ENCODE results near the gene RFX6. TPM values are rescaled to one million over a fixed set of nuclear protein-coding genes. Genes with fewer than 3 reads are reported as not detected.
A peak's percentile ranks its signal among the peaks of the same experiment; 100 is the strongest.

Gene RFX6
- total RNA-seq, 1 experiment from 2014 or later, result not detected

DNA sequence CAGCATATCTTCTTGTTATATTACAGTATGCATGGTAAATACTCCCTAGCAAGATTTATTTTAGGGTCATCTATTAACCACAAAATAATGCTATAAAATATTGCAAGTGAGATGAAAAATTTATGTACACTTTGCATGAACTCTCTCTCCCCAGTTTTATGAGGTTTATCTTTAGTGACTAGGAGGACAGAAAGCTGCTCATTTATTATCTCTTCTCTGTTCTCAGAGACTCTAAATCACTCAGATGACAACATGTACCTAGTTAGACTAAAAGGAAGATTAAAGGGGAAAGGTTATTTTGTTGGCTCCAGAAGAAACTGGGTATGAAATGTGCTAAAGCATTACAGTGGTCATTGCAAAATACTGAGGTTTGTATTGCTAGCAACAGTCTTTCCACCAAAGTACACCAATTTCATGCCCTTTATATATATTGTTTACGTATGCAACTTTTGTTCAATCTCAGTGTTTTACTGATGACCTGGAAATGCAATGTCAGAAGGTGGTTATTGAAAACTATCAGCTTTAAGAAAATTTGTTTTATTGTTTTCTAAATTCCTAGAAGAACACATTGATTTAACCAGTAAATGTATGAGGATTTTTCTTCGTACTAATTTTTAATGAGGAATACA, 11.8 kb downstream of the RFX6 start:
- DNase-seq (ENCODE audit: low read depth), result no peak

DNA sequence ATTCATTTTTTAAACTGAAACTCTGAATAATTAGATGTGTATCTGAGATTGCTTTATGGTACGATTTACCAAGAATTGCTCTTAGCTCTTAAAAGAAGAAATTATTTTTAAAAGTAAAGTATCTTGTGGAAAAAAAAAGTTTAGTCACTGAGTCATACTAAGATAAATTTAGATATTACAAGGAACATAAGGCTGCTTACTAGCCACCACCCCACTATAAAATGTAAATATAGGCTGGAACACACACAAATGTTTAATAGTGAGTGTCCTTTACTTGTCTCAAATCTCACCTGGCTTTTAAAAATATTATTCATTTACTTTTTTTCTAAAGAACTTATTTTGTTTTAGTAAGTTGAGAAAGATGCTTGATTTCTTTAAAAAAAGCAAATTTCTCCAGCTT, 17.6 kb downstream of the RFX6 start:
- no peak for DNase-seq (ENCODE audit: low read depth)

DNA sequence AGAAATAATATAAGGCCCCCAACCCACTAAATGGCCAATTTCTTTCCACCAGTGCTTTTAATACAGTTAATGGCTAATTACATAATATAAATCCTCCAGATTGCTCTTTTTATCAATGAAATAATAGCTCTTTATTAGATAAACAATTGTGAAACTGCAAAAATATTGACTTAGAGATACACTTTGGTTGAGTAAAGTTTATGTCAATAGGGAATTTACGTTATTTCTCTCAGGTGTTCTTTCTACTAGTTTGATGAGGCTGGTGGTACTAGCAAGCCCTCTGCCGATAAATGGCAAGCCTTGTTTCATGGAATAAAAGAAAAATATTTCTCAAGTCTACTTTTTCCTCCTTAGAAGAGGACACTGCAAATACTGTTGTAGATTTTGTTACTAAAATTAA, 18.9 kb downstream of the RFX6 start:
- DNase-seq (ENCODE audit: low read depth), result no peak

GRCh38 chr6:116902634-116903033, 25.6 kb downstream of the RFX6 start:
- DNase-seq (ENCODE audit: low read depth), result no peak

DNA sequence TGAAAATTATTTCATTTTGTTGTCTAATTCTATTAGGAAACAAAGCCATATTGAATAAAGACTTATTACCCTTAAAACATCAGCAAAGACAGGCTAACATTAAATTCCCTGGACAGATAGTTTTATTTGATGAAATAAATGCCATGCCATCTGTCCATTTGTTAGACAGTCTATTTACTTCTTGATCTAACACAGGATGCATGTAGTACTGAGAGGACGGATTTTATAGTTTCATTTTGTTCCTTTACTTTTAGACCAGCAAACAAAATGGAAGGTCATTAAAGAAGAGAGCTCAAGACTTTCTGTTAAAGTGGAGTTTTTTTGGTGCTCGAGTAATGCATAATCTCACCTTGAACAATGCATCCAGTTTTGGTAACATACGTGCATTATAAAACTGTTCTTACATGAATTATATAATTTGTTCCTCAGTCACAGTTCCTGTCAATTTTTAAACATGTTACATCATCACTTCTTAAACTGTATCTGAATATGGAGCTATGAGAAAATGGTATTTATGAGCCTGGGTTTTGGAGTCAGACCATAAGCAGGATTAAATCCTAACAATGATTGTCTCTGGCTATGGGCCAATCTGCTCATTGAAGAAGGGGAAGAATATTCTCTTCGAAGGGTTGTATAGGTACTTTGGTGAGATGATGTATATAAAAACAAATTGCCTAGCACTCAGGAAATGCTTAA, 46.0 kb downstream of the RFX6 start:
- no peak for DNase-seq (ENCODE audit: low read depth)

- DNase-seq (ENCODE audit: low read depth), result no peak
Measured at GRCh38 chr6:116924245-116924644, 47.2 kb downstream of the RFX6 start.

DNA sequence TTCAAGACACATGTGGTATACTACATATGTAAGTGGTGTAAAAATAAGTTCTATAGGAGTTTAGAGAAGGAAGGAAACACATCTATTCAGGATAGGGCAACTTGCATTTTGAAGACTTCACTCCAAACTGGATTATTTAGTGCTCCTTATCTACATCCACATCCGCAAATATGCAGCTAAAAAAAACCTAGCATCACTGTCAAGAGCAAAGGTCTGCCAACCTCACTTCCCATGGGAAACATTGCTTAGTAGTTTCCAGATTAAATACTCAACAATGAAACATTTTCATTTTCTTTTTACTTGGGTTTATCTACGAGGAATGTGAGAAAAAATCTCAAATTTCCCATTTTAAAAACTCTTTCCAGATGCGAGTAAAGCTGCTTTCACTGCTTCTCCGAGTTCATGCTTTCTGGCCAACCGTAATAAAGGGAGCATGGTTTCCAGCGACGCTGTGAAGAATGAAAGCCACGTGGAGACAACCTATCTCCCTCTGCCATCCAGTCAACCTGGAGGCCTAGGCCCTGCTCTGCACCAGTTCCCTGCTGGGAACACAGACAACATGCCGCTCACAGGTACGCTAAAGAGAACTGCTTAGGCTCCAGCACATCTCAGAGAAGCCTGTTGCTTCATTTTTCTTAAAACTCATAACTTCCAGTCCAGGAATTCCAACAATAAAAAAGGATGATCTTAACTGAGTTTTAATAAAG, 48.2 kb downstream of the RFX6 start:
- DNase-seq (ENCODE audit: low read depth), result no peak

GRCh38 chr6:116928677-116929076, 51.6 kb downstream of the RFX6 start:
- no peak for DNase-seq (ENCODE audit: low read depth)

- DNase-seq (ENCODE audit: low read depth), result no peak
Measured at GRCh38 chr6:116929825-116930224, 52.8 kb downstream of the RFX6 start.

- DNase-seq (ENCODE audit: low read depth), result no peak
Measured at GRCh38 chr6:116931456-116931855, 54.4 kb downstream of the RFX6 start.

- DNase-seq (ENCODE audit: low read depth), result no peak
Measured at GRCh38 chr6:116932496-116932895, 55.5 kb downstream of the RFX6 start.

DNA sequence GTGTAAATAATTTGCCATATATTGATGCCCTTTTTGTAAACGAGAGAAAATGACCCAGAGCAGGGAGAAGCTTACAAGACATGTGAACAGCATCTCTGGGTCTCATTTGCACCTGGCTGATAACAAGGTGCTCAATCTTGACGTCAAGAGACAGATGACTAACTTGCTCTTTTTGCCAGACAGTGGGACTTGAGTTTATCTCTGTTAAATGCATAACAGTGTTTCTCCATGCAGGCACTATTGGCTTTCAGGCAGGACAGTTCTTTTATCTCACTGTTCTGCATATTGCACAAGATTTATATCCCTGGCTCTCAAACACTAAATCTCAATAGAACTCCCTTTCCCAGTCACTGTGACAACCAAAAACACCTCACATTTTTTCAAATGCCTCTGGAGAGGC, 56.4 kb downstream of the RFX6 start:
- no peak for DNase-seq (ENCODE audit: low read depth)

DNA sequence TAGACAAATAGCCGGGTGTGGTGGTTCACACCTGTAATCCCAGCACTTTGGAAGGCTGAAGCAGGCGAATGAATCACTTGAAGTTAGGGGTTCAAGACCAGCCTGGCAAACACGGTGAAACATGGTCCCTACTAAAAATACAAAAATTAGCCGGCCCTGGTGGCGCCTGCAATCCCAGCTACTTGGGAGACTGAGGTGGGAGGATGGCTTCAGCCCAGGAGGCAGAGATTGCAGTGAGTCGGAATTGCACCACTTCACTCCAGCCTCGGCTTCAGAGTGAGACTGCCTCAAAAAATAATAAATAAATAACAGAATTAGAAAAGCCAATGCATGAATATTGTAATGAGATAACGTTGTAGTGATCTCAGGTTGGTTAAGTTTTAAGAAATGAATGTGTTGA, 61.3 kb downstream of the RFX6 start:
- DNase-seq (ENCODE audit: low read depth), result no peak

DNA sequence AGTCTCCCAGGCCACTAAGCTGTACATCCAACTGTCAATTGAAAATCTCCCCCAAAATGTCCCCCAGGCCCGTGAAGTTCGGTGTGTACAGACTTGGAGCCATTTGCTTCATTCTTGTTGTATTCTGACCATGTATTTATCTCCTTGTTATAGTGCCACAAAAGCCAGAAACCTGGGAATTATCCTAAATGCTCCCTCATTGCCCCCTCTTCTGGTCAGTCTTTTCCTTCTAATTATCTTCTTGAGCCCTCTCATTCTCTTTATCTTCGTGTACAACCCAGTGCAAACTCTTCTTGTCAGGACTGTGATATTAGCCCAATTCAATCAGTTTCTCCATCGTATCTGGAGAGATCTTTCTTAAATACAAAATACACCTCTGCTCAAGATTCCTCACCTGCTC, 64.7 kb downstream of the RFX6 start:
- peak; percentile 9 for DNase-seq (ENCODE audit: low read depth)

DNA sequence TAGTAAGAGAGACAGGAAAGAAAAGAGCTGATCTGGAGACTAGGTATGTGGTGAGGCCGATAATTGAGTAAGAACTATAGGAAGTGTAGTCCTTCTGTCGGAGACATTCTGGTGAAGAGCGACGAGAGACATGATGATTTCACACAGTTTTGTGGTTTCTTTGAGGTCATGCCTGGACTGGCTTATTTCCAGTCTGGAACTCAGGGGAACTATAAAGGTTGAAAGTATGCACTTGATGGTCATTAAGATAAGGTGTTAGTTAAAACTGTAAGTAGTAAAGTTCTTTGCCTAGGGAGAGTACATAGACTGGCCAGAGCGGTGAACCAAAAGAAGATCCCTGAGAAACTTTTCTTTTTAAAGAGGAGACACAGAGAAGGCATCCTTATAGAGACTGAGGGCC, 68.8 kb downstream of the RFX6 start:
- peak; percentile 41 for DNase-seq (ENCODE audit: low read depth)

DNA sequence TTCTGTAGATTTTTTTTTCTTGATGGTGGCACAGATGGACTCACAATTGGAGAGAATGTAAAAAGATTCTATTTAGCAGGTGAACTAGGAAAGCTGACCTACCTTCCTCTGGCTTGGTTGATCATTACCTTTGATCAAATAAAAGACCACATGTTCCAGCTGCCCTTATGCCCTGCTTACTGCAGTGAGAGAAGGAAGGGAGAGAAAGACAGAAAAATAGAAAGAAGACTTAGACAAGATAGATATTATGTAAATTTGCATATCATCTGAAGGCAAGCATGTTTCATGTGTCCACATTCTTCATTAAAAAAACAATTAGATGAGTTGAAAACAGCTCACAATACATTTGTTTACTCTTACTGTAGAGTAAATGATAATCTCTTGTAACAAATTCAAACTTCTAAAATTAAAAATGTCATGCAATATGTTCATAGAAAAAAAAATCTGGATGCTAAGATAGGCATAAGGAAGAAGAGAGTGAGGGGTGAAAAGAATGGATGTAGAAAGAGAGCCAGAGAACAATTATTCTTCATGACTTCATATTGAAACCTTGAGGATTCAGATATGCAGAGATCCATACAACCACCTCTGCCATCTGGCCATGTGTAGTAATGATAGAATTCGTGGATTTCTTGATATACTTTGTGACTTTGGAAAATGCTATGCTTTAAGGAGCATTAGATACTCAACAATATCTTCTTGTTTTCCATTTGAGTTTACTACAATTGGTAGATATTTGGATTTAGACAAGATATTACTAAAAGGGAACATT, 71.7 kb downstream of the RFX6 start:
- no peak for DNase-seq (ENCODE audit: low read depth)

- DNase-seq (ENCODE audit: low read depth), result no peak
Measured at GRCh38 chr6:116949964-116950363, 72.9 kb downstream of the RFX6 start.

GRCh38 chr6:116954335-116954734, 77.3 kb downstream of the RFX6 start:
- DNase-seq (ENCODE audit: low read depth), result no peak

GRCh38 chr6:116954938-116955337, 77.9 kb downstream of the RFX6 start:
- no peak for DNase-seq (ENCODE audit: low read depth)

DNA sequence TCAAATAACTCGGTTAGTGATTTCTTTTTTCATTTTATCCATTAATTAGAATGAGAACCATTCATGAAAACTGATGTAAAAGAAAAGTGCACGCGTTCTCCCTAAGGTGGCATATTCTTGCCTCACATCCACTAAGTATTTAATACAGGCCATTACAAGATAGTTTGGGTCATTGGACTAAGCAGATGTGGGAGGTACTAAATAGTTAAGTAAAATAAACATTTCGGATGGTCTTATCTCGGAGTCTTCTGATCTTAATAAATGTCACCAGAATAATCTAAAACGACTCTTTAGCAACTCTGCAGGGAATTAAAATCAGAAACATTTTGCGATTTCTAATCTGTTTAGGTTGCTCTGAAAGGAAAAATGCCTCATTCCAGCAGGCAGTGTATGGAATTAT, 78.7 kb downstream of the RFX6 start:
- no peak for DNase-seq (ENCODE audit: low read depth)

- DNase-seq (ENCODE audit: low read depth), result no peak
Measured at GRCh38 chr6:116963972-116964371, 86.9 kb downstream of the RFX6 start.
